GM18519 (cell line): ENCODE results near the gene MAGI1.

ENCODE experiments used
- ATAC-seq: cut with Tn5 transposase; IDR thresholded peaks from one replicate; pipeline ENCODE4 v1.9.1; 2021; ENCODE audit warnings: mild to moderate bottlenecking, moderate library complexity; ENCODE audit not compliant: unreplicated experiment, low FRiP score

The MAGI1 gene

DNA sequence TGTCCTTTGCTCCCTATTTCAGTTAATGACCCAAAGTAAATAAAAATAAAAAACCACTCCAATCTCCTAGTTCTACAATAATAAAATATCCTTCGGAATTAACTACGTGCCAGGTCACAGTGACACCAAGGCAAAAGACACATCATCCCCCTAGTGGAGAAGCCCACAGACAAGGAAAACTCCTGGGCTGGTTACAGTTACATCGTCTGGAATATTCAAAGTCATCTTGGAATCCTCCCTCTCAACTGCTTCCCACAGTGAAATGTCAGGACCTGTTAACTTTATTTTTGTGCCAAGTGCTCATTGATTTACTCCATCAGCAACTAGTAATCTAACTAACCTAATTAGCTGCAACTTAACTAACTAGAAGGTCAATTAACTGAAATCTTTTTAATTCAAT lies 349.3 kb downstream of the MAGI1 start:
- no peak for ATAC-seq

DNA sequence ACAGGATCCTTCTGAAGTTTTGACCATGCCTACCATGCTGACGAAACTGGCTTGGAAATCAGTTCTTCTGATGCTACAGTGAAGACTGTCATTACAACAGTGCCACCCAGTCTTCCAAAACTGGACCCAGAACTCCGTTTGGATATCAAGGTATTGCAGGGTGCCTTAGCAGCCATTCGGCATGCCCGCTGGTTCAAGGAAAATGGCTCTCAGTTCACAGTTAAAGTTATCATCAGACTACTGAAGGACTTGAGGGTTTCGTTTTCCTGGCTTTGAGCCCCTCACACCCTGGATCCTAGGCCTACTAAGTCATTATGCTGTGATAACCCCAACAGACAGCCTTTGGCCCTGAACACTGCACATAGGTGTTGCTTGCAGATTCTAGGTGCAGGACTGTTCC lies 351.0 kb downstream of the MAGI1 start:
- no peak for ATAC-seq

DNA sequence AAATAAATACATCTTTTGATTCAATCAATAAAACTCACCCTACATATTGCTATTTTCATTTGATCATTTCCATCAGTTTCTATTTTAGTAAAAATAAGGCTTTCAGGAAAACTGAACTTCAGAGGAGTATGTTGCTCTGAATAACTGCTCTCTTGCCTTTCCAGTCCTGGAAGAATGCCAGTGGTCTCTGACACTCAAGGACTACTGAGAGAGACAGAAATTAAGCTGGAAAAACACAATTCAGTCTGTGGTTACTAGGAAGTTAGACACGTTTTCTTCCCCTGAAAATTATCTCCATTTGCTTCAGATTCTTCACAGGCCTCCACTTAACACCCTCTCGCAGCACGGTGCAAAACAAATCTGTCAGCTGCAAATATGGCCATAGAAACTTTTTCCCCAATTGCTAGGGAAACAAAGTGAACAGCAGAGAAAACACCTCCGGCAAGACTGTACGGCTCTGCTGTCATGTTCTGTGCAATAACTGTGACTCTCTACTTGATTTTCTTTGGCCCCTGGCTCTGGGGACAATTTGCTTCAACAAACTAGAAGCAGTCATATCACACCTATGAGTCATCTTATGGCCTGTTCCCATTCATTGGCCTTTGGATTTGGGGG lies 353.0 kb downstream of the MAGI1 start:
- no peak for ATAC-seq

DNA sequence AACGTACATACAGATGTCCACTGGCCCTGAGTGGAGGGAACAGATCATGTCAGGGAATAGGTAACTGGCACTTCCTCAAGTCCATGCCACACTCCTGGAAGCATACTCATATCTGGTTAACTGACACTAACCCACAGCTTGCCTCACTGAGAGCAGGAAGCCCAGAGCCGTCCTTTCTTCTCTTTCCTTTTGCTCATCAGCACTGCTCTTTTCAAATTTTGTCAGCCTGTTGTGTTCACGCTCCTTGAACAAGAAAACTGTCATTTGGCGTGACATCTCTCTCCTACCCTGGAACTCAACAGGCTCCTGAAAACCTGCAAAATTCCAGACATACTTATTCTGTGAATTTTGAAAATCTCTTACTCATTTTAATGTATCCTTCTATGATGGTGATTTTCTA lies 360.2 kb downstream of the MAGI1 start:
- no peak for ATAC-seq

DNA sequence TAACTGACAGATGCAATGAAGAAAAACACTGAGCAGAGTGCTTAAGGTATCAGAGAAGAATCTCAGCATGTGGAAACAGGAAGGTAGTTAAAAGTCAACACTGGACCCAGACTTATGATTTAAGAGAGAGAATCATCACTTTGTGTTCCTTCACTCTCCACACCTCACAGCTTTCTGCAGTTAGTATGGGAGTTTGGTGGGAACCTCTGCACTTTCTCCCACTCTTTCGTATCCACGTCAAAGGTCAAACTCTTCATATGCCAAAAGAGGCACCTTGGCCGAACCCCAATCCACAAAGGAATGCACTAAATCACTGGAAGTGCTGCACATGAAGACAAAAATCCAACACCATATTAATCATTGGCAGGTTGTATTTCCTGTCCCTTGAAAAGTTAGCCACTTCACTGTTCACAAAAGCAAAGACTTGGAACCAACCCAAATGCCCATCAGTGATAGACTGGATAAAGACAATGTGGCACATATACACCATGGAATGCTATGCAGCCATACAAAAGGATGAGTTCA lies 361.2 kb downstream of the MAGI1 start:
- no peak for ATAC-seq

DNA sequence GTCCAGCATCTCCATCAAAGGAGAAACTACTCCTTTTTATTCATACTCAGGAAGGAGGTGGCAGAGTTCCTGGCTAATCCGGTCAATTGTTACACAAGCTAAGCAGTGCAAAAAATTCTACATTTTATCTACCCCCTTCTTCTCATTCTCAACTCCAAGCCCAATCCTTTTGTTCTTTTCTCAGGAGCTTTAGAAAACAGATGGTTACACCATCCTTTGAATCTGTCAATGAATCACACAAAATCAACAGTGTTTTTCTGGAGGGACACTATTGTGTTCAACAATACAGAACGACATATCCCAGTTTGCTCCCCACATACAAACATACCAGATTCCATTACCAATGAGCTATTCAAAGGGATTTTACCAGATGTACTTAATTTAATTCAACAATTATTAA lies 362.1 kb downstream of the MAGI1 start:
- ATAC-seq = no peak

DNA sequence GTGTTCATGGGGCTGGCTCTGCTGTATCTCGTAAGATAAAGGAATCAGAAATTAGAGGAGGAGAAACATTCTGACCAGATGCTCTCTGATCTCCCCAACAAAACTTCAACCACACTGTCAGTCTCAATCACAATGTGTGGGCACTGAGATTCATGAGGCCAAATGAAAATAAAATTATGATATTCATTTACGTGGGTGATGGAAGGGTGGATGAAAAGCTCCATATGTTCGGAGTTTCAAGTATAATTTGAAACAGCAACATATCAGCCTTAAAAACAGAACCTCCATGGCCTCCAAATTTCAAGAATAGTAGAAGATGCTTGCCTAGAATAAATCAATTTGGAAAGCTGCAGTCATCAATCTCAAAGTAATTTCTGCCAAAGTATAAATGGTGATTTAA lies 363.7 kb downstream of the MAGI1 start:
- no peak for ATAC-seq

DNA sequence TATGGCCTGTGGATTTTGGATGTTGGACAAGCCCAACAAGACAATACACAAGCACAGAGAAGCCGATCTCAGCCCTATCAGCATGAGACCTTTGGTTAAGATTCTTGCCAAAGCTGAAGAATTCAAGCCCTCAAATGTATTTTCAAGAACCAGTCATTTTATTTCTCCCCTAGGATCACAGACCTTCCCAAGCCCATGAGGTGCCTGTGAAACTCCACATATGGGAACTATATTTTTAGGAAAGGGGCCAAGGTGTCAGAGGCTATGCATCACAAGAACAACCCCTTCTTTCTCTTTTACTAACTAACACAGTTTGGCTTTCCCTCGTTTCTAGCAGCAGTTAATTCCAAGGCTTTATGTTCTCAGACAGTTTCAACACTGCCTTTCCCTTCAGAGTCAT lies 364.5 kb downstream of the MAGI1 start:
- no peak for ATAC-seq

DNA sequence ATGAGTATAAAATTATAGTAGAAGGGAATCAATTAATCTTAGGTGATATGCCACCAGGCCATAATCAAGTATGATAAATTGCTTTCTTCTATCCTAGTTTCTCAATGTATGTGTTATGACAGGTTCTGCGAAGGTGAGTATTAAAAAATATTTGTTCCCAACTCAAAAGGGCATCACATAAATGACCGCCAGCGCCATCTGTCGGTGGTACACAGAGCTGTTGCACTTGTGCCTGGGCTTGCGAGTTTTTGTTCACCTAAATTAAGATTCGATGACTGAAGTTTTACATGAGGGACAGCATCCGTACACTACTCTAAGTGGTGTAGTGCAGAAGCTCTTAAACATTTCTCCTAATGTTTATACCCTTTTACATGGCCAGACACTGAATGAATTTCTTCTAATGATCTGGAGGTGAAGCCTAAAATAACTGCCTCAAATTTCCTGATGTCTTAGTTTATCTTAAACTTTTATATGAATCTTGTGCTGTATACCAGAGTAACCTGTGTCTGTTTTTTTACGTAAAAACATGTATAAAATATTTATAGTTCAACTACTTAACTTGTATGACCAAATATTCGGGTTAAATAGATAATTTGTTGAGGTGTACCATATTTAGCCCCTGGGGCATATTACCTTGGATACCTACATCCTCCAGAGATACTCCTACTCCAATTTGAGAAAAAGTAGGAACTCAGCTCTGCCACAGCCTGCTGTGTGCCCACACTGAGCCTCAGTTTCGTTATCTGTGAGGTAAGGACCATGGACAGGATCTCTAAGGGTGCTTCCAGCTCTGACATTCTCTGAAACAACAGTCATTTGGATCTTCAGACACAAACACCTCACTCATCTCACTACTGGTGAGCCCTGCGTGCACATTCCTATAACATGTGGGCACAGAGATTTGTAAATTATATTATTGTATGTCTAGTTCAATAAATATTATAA lies 365.6 kb downstream of the MAGI1 start:
- no peak for ATAC-seq

DNA sequence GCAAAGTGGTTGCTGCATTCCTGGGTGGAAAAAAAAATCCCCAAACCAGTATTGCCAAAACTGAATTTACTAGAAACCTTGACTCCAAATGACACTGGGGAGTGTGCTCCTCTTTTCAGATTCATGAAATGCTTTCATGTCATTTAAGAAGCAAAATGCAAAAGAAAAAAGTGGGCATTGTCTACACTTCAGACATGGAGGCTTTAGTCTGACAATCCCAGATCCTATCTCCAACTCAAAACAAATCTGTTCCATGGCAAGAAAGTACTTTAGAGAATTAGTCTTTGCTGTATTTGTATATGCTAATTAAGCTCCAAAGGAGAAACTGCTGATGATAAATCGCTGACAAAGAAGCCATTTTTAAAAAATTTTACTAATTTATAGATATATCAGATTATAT lies 366.7 kb downstream of the MAGI1 start:
- ATAC-seq = no peak

DNA sequence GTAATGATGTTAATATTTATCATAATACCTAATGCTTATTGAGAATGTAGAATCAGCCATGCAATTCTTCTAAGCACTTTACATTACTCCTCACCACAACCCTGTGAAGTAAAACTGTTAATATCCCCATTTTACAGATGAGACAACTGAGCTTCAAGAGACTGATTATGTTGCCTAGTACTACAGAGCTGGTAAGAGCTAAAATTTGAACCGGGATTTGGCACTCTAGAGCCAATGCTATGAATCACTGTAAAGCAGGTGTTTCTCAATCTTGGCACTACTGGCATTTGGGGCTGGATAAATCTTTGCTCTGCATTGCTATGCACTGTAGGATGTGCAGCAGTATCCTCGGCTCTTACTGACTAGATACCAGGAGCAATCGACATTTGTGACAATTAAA lies 367.7 kb downstream of the MAGI1 start:
- no peak for ATAC-seq

DNA sequence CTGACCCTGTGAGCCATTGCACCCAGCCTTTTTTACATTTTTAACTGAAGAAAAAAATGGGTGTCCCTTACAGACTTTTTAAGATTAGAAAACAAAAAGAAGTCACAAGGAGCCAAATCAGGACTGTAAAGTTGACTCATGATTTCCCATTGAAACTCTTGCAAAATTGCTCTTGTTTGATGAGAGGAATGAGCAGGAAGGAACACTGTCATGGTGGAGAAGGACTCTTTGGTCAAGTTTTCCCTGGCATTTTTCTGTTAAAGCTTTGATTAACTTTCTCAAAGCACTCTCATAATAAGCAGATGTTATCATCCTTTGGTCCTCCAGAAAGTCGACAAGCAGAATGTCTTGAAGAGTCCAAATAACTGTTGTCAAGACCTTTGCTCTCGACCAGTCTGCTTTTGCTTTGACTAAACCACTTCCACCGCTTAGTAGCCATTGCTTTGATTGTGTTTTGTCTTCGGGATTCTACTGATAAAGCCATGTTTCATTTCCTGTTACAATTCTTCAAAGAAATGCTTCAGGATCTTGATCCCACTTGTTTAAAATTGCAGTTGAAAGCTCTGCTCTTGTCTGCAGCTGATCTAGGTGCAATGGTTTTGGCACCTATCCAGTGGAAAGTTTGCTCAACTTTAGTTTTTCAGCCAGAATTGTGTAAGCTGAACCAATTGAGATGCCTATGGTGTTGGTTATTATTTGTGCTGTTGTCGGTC lies 369.4 kb downstream of the MAGI1 start:
- no peak for ATAC-seq

DNA sequence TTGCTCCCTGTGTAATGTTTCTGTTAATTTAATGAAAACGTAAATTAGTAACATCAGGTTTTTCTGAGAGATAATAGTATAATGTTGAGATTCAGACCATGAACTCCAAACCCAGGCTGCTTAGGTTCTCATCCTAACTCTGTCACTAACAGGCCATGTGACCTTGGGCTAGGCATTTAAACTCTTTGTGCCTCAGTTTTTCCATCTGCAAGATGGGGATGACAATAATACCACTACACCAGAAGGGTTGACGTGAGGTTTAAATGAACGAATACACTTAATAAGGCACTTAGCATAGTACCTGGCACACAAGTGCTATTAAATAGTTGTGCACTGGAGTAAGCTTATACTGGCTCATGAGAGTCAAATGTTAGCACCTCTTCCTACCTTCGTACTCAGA lies 370.8 kb downstream of the MAGI1 start:
- ATAC-seq = no peak

DNA sequence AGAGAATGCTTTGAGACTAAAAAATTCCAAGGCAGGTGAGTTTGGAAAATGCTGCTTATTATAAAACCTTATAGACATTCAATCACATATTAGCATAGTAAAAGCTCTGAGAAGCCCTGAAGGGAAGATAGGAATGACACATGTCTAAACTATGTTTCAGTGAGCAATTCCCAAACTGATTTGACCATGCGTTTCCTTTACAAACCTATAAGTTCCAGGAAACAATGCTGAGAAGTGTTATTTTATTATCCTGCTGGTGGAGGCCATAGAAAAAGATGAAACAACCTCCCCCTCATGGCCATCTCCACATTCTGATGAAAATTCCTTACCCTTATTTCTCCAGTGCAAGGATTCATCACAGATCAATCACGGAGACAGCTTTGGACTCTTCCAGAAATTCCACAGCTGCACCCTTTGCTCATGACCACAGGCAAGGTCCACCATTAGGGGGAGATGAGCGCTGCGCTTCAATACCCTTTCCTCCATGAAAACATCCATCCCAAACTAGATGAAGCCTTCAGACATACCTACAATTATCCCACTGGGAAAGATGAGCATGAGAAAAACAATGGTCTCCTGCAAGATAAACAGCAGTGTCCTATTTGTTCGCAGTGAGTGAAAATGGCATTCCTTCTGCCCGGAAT lies 372.1 kb downstream of the MAGI1 start:
- no peak for ATAC-seq

DNA sequence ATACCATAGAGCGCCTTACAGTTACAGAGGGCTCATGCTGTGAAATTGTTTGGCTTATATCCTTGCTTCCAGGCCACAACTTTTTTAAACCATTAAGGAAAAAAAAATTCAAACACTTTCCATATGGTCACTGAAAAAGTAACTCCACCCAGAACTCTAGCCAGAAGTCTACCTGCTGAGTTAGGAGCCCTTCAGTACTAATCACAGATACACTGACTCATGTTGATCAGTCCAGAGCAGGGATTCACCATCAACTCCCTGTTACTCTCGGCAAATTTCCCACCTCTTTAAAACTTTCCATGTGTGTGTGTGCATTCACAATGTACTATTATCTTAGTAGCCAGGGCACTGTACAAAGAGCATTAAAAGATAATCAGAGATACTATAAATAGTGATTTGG lies 372.8 kb downstream of the MAGI1 start:
- no peak for ATAC-seq

DNA sequence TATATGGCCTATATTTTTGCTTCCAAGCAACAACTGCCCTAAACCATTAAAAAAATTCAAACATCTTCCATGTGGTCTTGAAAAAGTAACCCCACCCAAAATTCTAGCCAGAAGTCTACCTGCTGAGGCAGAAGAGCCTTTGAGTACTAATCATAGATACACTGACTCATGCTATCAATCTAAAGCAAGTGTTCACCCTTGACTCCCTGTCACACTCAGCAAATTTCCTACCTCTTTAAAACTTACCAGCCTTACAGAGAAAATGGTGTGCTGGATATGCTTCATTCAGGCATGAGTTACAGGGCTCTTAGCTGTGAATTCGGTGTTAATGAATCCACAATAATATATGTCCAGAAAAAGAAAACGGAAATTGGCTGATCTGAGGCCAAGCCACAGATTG lies 373.8 kb downstream of the MAGI1 start:
- no peak for ATAC-seq

DNA sequence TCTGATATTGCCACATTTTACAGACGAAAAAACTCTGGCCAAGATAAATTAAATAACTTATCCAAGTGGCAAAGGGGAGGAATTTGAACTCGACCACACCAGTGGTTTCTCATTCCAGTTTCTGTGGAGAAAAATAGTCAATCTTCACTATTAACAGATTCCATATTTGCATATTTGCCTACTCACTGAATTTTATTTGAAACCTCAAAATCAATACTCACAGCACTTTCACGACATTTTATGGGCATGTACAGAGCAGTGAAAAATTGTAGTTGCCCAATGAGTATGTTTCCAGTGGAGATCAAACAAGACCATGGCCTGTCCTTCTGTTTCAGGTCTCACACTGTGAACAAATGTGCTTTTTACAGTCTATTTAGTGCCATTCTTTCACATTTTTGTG lies 374.3 kb downstream of the MAGI1 start:
- no peak for ATAC-seq

DNA sequence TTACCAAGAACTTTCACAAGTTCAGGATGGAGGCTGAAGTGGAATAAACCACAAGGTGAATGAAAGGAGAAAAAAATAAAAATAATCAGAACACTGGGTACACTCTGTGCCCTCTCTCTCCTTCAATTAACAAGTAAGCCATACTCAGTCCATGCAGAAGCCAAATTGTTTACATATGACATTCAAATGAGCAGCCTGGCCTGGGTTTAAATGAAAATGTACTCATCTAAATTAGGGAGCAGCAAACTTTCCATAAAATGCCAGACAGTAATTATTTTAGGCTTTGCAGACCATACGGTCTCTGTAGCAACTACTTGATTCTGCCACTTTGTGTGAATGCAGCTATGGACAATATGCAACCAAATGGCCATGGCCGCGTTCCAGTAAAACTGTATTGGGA lies 376.6 kb downstream of the MAGI1 start:
- no peak for ATAC-seq

DNA sequence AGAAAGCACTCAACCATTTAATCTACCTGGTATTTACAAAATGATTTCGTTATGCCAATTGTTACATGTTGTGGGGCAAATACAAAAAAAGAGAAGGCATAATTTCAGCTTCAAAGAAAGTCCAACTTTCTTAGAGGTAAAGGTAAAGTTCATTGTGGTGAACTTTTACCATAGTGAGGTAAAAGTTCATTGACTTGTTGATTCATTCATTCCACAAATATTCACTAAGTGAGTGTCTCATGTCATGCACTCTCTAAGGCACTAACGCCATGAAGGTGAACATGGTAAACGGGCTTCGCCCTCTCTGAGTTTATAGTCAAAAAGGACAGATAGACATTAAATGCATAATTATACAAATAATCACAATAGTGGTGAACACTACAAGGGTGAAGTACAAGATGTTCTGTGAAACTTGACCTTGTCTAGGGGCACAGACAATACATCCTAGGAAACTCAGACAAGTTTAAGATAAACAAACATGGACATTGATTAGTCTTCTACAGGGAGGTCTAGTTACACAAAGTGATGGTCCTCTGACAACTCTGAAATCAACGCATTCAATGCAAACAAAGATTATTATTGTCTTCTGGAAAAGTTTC lies 378.6 kb downstream of the MAGI1 start:
- ATAC-seq = no peak

DNA sequence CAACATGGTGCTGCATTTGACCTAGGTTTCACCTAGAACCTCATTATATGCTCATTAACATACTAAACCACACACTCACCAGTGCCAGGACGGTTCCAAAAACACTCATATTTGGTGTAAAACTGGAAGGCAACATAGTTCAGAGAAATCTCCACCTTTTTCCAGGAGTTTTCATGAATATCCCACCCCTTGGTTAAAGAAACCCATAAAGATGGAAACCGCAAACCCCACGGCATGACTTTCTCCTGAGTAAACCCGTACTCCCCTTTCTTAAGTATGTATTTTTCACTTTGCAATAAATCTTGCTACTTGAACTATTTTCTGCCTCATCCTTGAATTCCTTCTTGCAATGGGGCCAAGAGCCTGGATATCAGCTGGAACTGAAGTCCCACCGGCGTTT lies 379.3 kb downstream of the MAGI1 start:
- ATAC-seq = no peak
